H4 (cell line): Measurements from ENCODE around the gene NR5A1. TPM values are rescaled to one million over a fixed set of nuclear protein-coding genes. Genes with fewer than 3 reads are reported as not detected.

Experiments
- DNase-seq: peaks from one replicate; pipeline ENCODE4 v3.0.0-alpha.2; 2015; ENCODE audit warnings: low spot score
- total RNA-seq: library from RNA; depleted of rRNA; stranded (reverse); fragments of >200 nt; shearing (Covaris generic); gene quantifications from 2 replicates; pipeline ENCODE4 v1.2.3, GENCODE V29; 2014; rRNA removed

Gene NR5A1
- not detected in 2 replicates for total RNA-seq

- DNase-seq = no peak
These were observed at the start of gene NR5A1 for GRCh38 chr9:124506931-124507879. TSS of gene NR5A1 (minus strand) at chr9:124507399. CDS start at chr9:124503395, 4,004 bp downstream.

GRCh38 chr9:124555043-124555442 lies 47.8 kb upstream of the NR5A1 start:
- DNase-seq = no peak

- no peak for DNase-seq
These were observed 46.5 kb upstream of the NR5A1 start for GRCh38 chr9:124553738-124554137.

GRCh38 chr9:124552273-124552605 lies 45.0 kb upstream of the NR5A1 start:
- DNase-seq = no peak

- DNase-seq = peak; percentile 53
These were observed 44.5 kb upstream of the NR5A1 start for GRCh38 chr9:124551472-124552272.

- DNase-seq = no peak
These were observed 42.9 kb upstream of the NR5A1 start for GRCh38 chr9:124550072-124550471.

- DNase-seq = no peak
These were observed 41.8 kb upstream of the NR5A1 start for GRCh38 chr9:124549016-124549415.

- DNase-seq = no peak
These were observed 37.3 kb upstream of the NR5A1 start for GRCh38 chr9:124544535-124544934.

GRCh38 chr9:124541824-124542223 lies 34.6 kb upstream of the NR5A1 start:
- DNase-seq = no peak

- no peak for DNase-seq
These were observed 30.7 kb upstream of the NR5A1 start for GRCh38 chr9:124537926-124538325.

- DNase-seq = no peak
These were observed 28.6 kb upstream of the NR5A1 start for GRCh38 chr9:124535846-124536245.

- DNase-seq = no peak
These were observed 25.7 kb upstream of the NR5A1 start for GRCh38 chr9:124532897-124533296.

GRCh38 chr9:124531115-124531514 lies 23.9 kb upstream of the NR5A1 start:
- no peak for DNase-seq

- no peak for DNase-seq
These were observed 23.0 kb upstream of the NR5A1 start for GRCh38 chr9:124530246-124530645.

GRCh38 chr9:124527781-124528180 lies 20.6 kb upstream of the NR5A1 start:
- no peak for DNase-seq

GRCh38 chr9:124526174-124526573 lies 19.0 kb upstream of the NR5A1 start:
- no peak for DNase-seq

- peak; percentile 31 for DNase-seq
These were observed 15.2 kb upstream of the NR5A1 start for GRCh38 chr9:124522121-124523098.

- DNase-seq = no peak
These were observed 13.9 kb upstream of the NR5A1 start for GRCh38 chr9:124521142-124521541.

GRCh38 chr9:124520206-124520596 lies 13.0 kb upstream of the NR5A1 start:
- DNase-seq = no peak

- DNase-seq = no peak
These were observed 10.9 kb upstream of the NR5A1 start for GRCh38 chr9:124518116-124518515.

- DNase-seq = no peak
These were observed 10.4 kb upstream of the NR5A1 start for GRCh38 chr9:124517600-124517999.

GRCh38 chr9:124514874-124515273 lies 7.7 kb upstream of the NR5A1 start:
- DNase-seq = no peak
